AG04449 (cell line): ENCODE results near the gene CLN6.
"Not testable (repeated sequence)": the region's sequence is repeated elsewhere in the genome, so short reads cannot be mapped to it uniquely, and the experiment has no call there.

ENCODE experiments used
- CTCF ChIA-PET: fragments of 350-600 bp; formaldehyde crosslinking; extraction: SDS; loops from one replicate; lab custom pipeline; 2021; ENCODE audit warnings: antibody characterized with exemption; lab: Yijun Ruan, JAX
- POLR2A ChIA-PET: fragments of 400-600, 350-600 bp; formaldehyde crosslinking; extraction: SDS; loops from one replicate; lab custom pipeline; 2020; ENCODE audit warnings: antibody characterized with exemption, inconsistent platforms; lab: Yijun Ruan, JAX
- DNase-seq: peaks from one replicate; pipeline ENCODE4 v3.0.0-alpha.2; 2010; ENCODE audit warnings: low read depth, low spot score
- H3K4me3 ChIP-seq: 2 replicates; pipeline ENCODE4 v1.5.1; 2011; ENCODE audit warnings: low read depth, mild to moderate bottlenecking, control low read depth, low read length
- TF ChIP-seq, protein P1 (sequence below): IDR thresholded peaks from one replicate; pipeline ENCODE4 v1.5.1; 2011; ENCODE audit warnings: mild to moderate bottlenecking, moderate library complexity, low read length, control low read depth, inconsistent platforms; ENCODE audit not compliant: insufficient read depth; ENCODE audit errors: missing control alignments

The CLN6 gene

DNA sequence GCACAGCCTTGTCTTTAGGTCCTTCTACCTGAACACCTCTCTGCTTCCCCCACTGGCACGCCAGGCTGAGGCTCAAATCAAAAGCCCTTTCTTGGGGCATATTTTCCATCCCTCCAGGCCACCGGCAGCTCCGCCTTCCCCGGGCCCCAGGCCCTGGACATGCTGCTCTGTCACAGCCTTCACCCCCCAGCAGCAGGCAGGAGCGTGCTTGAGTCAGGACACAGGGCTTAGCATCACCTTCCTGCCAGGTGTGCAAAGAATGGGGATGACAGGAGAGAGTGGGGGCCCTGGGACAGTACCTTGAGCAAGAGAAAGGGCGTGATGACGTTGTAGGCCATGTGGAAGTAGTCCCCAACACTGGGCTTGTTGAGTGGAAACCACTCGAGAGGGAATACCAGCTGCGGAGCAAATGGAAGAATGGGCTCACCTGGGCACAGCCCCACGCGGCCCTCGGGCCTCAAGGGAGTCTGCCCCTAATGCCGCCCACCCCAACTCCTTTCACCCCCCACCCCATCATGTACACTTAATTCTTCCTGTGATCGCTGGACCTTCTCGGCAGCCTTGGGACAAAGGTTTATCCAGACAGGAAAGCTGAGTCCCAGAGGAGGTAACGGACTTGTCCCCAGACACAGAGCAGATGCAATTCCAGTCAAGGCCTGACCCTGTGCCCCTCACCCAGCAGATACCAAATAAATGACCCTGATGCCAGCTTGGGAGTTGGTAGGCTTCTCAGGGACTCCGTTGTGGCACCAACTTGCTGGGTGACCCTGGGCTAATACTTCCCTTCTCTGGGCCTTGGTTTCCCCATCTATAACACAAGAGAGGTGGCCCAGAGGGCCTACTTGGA, 15.3 kb downstream of the CLN6 start:
- POLR2A ChIA-PET = no interaction called here
- CTCF ChIA-PET = interaction anchor here (1.5 to 2.2 kb wide), 2 partner anchors 10 to 13 kb away, joined by 3 to 7 read pairs; no protein-coding TSS in a partner anchor
- H3K4me3 ChIP-seq = no peak overlapping the region
- no peak for DNase-seq
- TF ChIP-seq, protein P1, sequence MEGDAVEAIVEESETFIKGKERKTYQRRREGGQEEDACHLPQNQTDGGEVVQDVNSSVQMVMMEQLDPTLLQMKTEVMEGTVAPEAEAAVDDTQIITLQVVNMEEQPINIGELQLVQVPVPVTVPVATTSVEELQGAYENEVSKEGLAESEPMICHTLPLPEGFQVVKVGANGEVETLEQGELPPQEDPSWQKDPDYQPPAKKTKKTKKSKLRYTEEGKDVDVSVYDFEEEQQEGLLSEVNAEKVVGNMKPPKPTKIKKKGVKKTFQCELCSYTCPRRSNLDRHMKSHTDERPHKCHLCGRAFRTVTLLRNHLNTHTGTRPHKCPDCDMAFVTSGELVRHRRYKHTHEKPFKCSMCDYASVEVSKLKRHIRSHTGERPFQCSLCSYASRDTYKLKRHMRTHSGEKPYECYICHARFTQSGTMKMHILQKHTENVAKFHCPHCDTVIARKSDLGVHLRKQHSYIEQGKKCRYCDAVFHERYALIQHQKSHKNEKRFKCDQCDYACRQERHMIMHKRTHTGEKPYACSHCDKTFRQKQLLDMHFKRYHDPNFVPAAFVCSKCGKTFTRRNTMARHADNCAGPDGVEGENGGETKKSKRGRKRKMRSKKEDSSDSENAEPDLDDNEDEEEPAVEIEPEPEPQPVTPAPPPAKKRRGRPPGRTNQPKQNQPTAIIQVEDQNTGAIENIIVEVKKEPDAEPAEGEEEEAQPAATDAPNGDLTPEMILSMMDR = no peak

DNA sequence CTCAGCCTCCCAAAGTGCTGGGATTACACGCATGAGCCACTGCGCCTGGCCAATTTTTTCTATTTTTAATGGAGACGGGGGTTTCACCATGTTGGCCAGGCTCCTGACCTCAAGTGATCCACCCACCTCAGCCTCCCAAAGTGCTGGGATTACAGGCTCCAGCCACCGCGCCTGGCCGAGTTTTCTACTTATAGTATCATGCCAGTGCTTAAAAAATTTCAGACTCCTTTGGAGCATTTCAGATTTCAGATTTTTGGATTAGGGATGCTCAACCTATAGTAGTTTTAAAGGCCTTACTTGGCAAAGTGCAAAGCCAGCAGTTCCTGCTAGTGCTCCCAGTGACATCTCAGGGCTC, 16.1 kb downstream of the CLN6 start:
- DNase-seq, H3K4me3 ChIP-seq, POLR2A ChIA-PET: not testable (repeated sequence)
- CTCF ChIA-PET = interaction anchor here (1.5 kb wide), 1 partner anchor 10 kb away, joined by 3 read pairs; no protein-coding TSS in a partner anchor

DNA sequence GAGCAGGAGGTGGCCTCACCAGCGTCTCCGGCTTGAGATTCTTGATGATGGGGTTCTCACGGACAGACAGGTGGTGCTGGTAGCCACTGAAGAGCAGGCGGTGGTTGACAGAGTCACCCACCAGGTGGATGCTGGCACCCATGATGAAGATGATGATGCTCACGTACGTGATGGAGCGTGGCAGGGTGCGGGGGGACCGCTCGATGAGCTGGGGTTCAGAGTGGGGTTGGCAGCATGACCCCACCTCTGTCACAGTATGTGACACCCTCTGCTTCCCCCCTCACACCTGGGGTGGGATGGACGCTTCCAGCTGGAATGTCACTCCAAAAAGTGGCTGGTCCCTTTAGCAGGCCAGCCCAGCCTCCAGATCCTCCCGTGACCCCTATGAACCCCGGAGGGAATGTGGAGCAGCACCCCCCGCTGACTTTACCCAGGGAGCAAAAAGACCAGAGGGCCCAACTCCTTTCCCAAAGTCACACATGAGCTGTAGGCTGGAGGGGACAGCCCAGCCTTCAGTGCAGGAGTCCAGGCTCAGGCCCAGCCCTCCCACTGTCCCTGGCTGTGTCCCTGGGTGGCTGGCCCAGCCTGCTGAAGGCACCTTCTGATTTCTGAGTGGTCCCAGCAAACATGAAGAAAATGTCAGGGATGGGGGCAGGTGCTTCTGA, 17.7 kb downstream of the CLN6 start:
- POLR2A ChIA-PET = no interaction called here
- DNase-seq = no peak
- CTCF ChIA-PET = interaction anchor here (0.6 to 3.3 kb wide), 13 partner anchors 8 to 371 kb away, joined by 3 to 40 read pairs (median 6); no protein-coding TSS in a partner anchor
- TF ChIP-seq, protein P1 = no peak
- no peak overlapping the region for H3K4me3 ChIP-seq

DNA sequence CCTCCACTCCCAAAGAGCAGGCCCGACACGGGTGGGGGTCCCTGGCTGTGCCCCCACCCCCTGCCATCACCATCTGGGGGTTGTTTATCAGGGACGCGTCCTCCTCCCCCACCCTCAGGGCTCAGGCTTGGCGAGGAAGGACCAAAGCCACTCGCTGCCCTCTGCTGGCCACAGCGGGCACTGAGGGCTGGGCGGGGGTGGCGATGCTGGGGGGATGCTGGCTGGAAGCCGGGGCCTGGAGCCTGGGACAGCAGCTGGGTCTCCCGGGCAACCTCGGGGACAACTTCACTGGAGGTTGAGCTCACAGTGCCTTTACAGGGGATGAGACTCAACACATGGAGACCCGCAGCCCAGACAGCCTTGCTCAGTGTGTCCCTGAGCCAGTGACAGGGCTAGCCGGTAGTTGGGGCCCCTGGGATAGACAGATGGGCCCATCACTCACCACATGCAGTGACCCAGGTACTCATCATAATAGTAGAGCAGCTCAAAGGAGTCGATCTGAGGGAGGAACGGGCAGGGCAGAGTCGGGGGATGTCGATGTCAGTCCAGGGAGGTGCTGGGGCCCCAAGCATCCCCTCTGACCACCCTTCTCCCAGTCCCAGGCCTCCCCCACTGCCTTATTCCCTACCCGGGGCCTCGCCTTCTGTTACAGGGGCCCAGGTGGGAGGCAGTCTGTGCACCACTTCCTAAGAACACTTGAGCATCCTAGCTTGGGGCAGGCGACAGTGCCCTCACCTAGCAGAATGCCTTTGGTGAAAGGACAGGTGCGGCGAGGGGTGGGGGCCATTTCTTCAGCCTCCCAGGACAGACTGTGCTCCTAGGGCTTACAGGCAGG, 18.5 kb downstream of the CLN6 start:
- POLR2A ChIA-PET = no interaction called here
- CTCF ChIA-PET = interaction anchor here (0.8 to 3.3 kb wide), 25 partner anchors 9 to 778 kb away, joined by 3 to 40 read pairs (median 5); no protein-coding TSS in a partner anchor
- no peak overlapping the region for H3K4me3 ChIP-seq
- TF ChIP-seq, protein P1 = peak; percentile 96
- no peak for DNase-seq

DNA sequence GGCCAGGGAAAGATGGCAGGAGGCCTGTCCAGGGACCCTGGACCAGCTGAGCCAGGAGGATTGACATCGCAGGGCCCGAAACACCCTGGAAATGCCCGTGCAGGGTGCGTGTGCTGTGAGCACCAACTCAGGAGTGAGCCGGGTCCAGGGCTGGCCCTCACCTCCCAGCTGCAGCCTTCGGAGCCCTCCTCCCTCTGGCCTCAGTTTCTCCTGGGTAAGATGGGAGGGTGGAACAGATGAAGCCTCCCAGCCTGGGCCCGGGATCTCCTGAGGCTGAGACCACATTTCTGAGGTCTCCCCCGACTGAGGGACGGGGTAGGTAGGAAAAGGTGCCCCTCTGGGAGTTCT, 19.1 kb downstream of the CLN6 start:
- CTCF ChIA-PET = interaction anchor here (0.9 to 3.3 kb wide), 21 partner anchors 9 to 777 kb away, joined by 3 to 40 read pairs (median 5); no protein-coding TSS in a partner anchor
- POLR2A ChIA-PET = no interaction called here
- DNase-seq = no peak
- no peak overlapping the region for H3K4me3 ChIP-seq
- TF ChIP-seq, protein P1 = no peak

DNA sequence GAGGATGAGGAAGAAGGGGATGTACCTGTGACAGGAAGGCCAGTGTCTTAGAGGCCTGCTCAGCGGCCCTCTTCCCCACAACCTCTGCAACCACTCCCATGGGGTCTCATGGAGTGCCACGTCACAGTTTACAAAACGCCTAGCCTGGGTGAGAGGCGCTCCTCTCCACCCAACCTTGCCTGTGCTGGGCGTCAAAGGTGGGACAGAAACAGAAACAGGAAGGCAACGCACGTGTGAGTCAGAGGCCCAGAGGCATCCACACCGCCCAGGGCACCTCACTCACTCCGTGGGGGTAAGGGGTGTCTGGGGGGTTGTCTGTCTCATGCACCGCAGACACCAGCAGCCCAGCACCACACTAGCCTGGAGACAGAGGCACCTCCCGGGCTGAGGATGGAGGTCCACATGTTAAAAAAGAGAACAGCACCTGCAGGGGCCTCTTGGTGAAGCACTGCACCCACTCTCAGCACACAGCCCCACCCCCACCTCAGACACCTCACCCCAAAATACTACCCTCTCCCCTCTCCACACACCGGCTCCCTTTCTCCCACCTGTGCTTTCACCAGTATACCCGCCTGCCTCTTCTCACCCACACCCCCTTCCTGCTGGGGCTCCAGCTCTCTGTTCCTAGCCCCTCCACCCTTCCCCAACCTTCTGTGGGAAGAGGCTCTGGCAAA, 19.7 kb downstream of the CLN6 start:
- ChIA-PET CTCF (interaction anchor here (0.9 to 3.3 kb wide), 19 partner anchors 9 to 776 kb away, joined by 3 to 40 read pairs (median 5); no protein-coding TSS in a partner anchor), POLR2A (no interaction called here)
- no peak overlapping the region for H3K4me3 ChIP-seq
- no peak for DNase-seq
- TF ChIP-seq, protein P1 = no peak
